Upper lobe of left lung (tissue), 6 donors: Measurements from ENCODE around the gene KIAA0232. TPM values are rescaled to one million over a fixed set of nuclear protein-coding genes. Genes with fewer than 3 reads are reported as not detected.
A peak's percentile ranks its signal among the peaks of the same experiment; 100 is the strongest.

Experiments used
- ATAC-seq, 2 donors: fragments of 200-7000 bp; cut with Tn5 transposase; one replicate each; pipeline ENCODE4 v1.9.1; 2022; ENCODE audit warnings: mild to moderate bottlenecking in 2 of 2, moderate library complexity in 2 of 2; ENCODE audit not compliant: low FRiP score in 2 of 2
- DNase-seq, 2 donors: peaks; one replicate each; pipeline ENCODE4 v3.0.0-alpha.2; 2019 to 2020
- H3K27ac ChIP-seq, 4 donors: fragments of 200-600 bp; sonication (generic); one replicate each; pipeline ENCODE4 v1.5.1; 2016 to 2019
- H3K27me3 ChIP-seq, 4 donors: fragments of 200-600 bp; sonication (generic); one replicate each; pipeline ENCODE4 v1.5.1; 2017 to 2019
- H3K36me3 ChIP-seq, 4 donors: fragments of 200-600 bp; sonication (generic); one replicate each; pipeline ENCODE4 v1.5.1; 2016 to 2019
- H3K4me1 ChIP-seq, 4 donors: fragments of 200-600 bp; sonication (generic); one replicate each; pipeline ENCODE4 v1.5.1; 2018 to 2019
- H3K4me3 ChIP-seq, 4 donors: fragments of 200-600 bp; sonication (generic); one replicate each; pipeline ENCODE4 v1.5.1; 2017 to 2019; ENCODE audit warnings: mild to moderate bottlenecking in 2 of 4, moderate library complexity in 1 of 4
- H3K9me3 ChIP-seq, 4 donors: fragments of 200-600 bp; sonication (generic); one replicate each; pipeline ENCODE4 v1.5.1; 2018 to 2019
- EP300 ChIP-seq, 4 donors: sonication (generic); formaldehyde crosslinking; IDR thresholded peaks; one replicate each; pipeline ENCODE4 v1.5.1; 2017; ENCODE audit warnings: antibody characterized with exemption in 4 of 4, control low read depth in 2 of 4
- POLR2A ChIP-seq, 4 donors: fragments of 450-650 bp; IDR thresholded peaks; one replicate each; pipeline ENCODE4 v1.5.1; 2016 to 2017; ENCODE audit warnings: antibody characterized with exemption in 4 of 4, mild to moderate bottlenecking in 2 of 4
- POLR2AphosphoS5 ChIP-seq, 2 donors: sonication (generic); formaldehyde crosslinking; IDR thresholded peaks; one replicate each; pipeline ENCODE4 v1.5.1; 2017; ENCODE audit warnings: antibody characterized with exemption in 2 of 2
- WGBS, 2 donors: methylation state at CpG; one replicate each; pipeline ENCODE4 v1.1.5; 2017 to 2018; 5-methylcytosine and 5-hydroxymethylcytosine counted together
- total RNA-seq, 6 donors: library from RNA; depleted of rRNA in 4 of 6; stranded (reverse); fragments of >200 nt in 4 of 6; gene quantifications; one replicate each; pipeline versions ENCODE4 v1.1.0 to v1.2.1, GENCODE V29; 2016 to 2021
- TF ChIP-seq, protein P1 (sequence below), 6 experiments: fragments of 450-650 bp in 4 of 6; fragments of 200-600 bp in 2 of 6; sonication (generic) in 2 of 6; IDR thresholded peaks; one replicate each; pipeline ENCODE4 v1.5.1; 2016 to 2019; ENCODE audit warnings: antibody characterized with exemption in 6 of 6
- donor health status: DM: no; HTN: no; CAD: no; lungs with moderate emphysema.
- donor health status: DM: no; HTN: yes; CAD: no; lungs with severe emphysema.

Gene KIAA0232
- total RNA-seq, 6 donors from 2014 or later = 22.6 to 45.0 (median 24.4) TPM

DNA sequence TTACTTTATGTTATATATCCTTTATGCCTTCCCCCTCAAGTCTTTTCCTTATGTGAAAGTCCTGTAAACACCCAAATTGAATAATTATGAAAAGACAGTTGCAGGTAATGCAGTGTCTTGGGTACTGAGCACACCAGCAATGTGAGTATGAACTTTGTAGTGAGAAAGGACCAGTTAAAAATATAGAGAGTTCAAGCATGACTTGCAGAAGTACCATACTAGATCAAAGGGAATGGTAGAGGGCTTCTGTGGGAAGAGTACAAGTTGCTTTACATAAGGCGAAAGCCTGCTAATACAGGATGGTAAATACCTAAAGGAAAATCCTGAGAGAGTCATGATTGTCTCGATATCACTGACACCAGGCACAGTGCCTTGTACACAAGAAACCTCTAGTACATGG, 25.7 kb downstream of the KIAA0232 start:
- Histone ChIP-seq H3K36me3 (no peaks in the 10 kb centered on the region), H3K27ac (peak overlapping the region; percentile 70 to 81 (median 75)), H3K4me3 (no peak overlapping the region), H3K27me3 (no peaks in the 10 kb centered on the region), H3K4me1 (peaks cover 19 to 27% (median 21%) of the 10 kb centered on the region in 4 donors), H3K9me3 (no peaks in the 10 kb centered on the region)
- DNase-seq = no peak
- WGBS, 2 donors = 96 to 97% methylated on average over 2 of the region's 2 CpGs
- ATAC-seq = no peak
- TF ChIP-seq, protein P1, sequence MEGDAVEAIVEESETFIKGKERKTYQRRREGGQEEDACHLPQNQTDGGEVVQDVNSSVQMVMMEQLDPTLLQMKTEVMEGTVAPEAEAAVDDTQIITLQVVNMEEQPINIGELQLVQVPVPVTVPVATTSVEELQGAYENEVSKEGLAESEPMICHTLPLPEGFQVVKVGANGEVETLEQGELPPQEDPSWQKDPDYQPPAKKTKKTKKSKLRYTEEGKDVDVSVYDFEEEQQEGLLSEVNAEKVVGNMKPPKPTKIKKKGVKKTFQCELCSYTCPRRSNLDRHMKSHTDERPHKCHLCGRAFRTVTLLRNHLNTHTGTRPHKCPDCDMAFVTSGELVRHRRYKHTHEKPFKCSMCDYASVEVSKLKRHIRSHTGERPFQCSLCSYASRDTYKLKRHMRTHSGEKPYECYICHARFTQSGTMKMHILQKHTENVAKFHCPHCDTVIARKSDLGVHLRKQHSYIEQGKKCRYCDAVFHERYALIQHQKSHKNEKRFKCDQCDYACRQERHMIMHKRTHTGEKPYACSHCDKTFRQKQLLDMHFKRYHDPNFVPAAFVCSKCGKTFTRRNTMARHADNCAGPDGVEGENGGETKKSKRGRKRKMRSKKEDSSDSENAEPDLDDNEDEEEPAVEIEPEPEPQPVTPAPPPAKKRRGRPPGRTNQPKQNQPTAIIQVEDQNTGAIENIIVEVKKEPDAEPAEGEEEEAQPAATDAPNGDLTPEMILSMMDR (IDR thresholded peaks at IDR 0.05) = no peak
- no peak for TF ChIP-seq POLR2A (IDR thresholded peaks at IDR 0.05)
- no peak for TF ChIP-seq POLR2AphosphoS5 (IDR thresholded peaks at IDR 0.05)
- TF ChIP-seq EP300 (IDR thresholded peaks at IDR 0.05) = no peak

DNA sequence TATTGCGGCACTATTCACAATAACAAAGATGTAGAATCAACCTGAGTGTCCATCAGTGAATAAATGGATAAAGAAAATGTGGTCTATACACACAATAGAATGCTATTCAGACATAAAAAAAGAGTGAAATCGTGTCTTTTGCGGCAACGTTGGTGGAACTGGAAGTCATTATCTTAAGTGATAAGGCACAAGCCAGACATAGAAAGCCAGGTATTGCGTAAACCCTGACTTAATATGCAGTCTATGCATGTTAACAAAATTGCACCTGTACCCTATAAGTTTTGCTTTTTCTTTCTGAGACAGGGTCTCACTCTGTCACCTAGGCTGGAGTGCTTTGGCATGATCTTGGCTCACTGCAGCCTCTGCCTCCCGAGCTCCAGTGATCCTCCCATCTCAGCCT, 28.6 kb downstream of the KIAA0232 start:
- TF ChIP-seq, protein P1 (IDR thresholded peaks at IDR 0.05) = no peak
- no peak for TF ChIP-seq POLR2A (IDR thresholded peaks at IDR 0.05)
- DNase-seq (no peak), ATAC-seq (no peak)
- H3K9me3 ChIP-seq = no peaks in the 10 kb centered on the region
- no peak overlapping the region for H3K27ac ChIP-seq
- no peaks in the 10 kb centered on the region for H3K27me3 ChIP-seq
- H3K4me3 ChIP-seq = no peak overlapping the region
- no peaks in the 10 kb centered on the region for H3K36me3 ChIP-seq
- peaks cover 17 to 23% (median 20%) of the 10 kb centered on the region in 4 donors for H3K4me1 ChIP-seq
- WGBS, 2 donors = 70 to 84% methylated on average over 6 of the region's 6 CpGs

DNA sequence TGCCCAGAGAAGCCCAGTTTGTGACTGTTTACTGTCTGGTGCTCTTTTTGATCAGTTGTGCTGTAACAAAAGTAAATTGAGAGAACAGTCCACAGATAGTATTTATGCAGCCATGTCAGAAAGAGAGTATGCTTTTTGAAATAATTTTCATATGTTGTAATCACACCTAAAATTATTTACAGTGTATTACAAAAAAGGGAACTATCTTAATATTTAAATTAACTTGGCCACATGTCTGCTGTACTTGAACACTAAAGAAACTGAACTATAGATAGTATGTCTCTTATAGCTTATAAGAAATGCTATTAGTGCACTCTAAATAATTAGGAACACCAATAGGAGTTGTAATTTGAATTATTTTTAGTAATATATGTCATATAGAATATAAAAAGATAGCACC, 30.2 kb downstream of the KIAA0232 start:
- ATAC-seq = no peak
- H3K27me3 ChIP-seq = no peaks in the 10 kb centered on the region

DNA sequence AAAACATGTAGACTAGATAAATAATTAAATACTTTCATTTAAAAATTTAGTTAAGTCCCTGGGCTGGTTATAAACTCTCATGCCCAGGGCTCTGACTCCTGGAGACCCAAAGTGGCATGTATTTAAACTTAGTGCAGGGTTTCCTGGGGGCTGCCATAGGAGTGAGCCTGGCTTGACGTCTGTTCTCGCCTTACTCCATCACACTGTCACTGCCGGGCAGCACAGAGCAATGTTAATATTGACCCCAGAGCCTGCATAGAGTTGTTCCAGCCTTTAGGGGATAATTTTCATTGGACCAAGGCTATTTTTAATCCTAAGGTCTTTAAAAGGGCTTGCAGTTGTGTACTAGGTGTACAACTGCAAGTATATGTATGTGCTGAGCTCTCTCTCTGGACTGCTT, 31.2 kb downstream of the KIAA0232 start:
- 94 to 95% methylated on average over 3 of the region's 3 CpGs for WGBS, 2 donors
- Histone ChIP-seq H3K36me3 (no peaks in the 10 kb centered on the region), H3K9me3 (no peaks in the 10 kb centered on the region), H3K4me3 (no peak overlapping the region), H3K27me3 (no peaks in the 10 kb centered on the region), H3K4me1 (peaks cover 1 to 8% (median 3%) of the 10 kb centered on the region in 4 donors), H3K27ac (no peak overlapping the region)
- DNase-seq (no peak), ATAC-seq (no peak)
- no peak for TF ChIP-seq POLR2AphosphoS5 (IDR thresholded peaks at IDR 0.05)
- no peak for TF ChIP-seq POLR2A (IDR thresholded peaks at IDR 0.05)

More for the DNA sequence above, 30.2 kb downstream of the KIAA0232 start:
- TF ChIP-seq, protein P1 (IDR thresholded peaks at IDR 0.05) = no peak
- TF ChIP-seq POLR2AphosphoS5 (IDR thresholded peaks at IDR 0.05) = no peak
- TF ChIP-seq POLR2A (IDR thresholded peaks at IDR 0.05) = no peak
- no peak for TF ChIP-seq EP300 (IDR thresholded peaks at IDR 0.05)
- DNase-seq = no peak
- H3K4me3 ChIP-seq = no peak overlapping the region
- no peaks in the 10 kb centered on the region for H3K36me3 ChIP-seq
- H3K9me3 ChIP-seq = no peaks in the 10 kb centered on the region
- H3K27ac ChIP-seq = no peak overlapping the region
- H3K4me1 ChIP-seq = peaks cover 8 to 17% (median 10%) of the 10 kb centered on the region in 4 donors

DNA sequence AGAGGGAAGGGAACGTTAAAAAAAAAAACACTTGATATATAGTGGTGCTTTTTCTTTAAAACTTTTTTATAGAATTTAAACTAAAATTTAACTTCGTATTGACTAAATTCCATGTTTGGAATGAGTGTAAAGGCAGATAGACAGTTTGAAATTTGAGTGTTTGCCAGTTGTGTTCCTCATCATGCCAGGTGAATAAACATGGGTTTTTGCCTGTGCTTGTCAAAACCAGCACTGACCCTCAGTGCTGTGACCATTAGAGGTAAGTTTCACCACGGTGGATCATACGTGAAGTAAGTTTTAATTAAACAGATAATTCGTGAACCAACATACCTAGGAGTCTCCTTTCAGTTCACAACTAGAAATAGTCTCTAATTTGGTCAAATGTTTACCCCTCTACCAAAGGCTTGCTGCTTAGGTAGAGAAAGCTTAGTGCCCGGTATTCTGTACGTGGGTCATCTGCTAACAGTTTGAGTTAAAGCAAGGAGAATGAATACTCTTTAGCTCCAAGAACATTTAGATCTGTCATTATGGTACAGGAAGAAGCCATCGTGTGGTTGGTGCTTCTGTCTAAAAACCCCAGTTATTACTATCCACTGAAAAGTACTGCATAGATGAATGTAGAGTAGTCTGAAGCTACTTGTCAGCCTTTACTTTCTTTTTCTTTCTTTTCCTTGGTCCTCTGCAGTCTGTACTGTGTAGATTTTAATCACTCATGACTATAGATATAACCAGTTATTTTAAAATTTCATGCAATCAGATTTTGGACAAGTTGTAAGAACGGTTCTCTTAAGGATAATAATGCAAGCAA, 32.7 kb downstream of the KIAA0232 start:
- Histone ChIP-seq H3K27ac (no peak overlapping the region), H3K27me3 (no peaks in the 10 kb centered on the region), H3K4me3 (no peak overlapping the region), H3K4me1 (peaks cover 0 to 4% (median 2%) of the 10 kb centered on the region in 4 donors), H3K9me3 (peaks cover 0 to 4% (median 0%) of the 10 kb centered on the region in 4 donors), H3K36me3 (no peaks in the 10 kb centered on the region)
- no peak for TF ChIP-seq POLR2A (IDR thresholded peaks at IDR 0.05)
- TF ChIP-seq EP300 (IDR thresholded peaks at IDR 0.05) = no peak
- TF ChIP-seq, protein P1 (IDR thresholded peaks at IDR 0.05) = no peak
- TF ChIP-seq POLR2AphosphoS5 (IDR thresholded peaks at IDR 0.05) = no peak
- no peak for ATAC-seq
- no peak for DNase-seq
- WGBS, 2 donors = 79 to 86% methylated on average over 9 of the region's 9 CpGs
